Measurements from ENCODE around the gene ATP11A.

- TF ChIP-seq CTCF (conservative IDR thresholded peaks at IDR 0.05; ENCODE audit: low read depth in 2 of 2) (no peak), POLR2AphosphoS5 (IDR thresholded peaks at IDR 0.05; ENCODE audit: low read depth) (no peak), REST (IDR thresholded peaks at IDR 0.05; ENCODE audit: unreplicated experiment) (no peak)
Measured at GRCh38 chr13:112861876-112862615, 172.2 kb downstream of the ATP11A start.

All from GM23338 (cell line).